ENCODE results near the gene RETREG1. TPM values are rescaled to one million over a fixed set of nuclear protein-coding genes. Genes with fewer than 3 reads are reported as not detected.

RETREG1 gene
- total and polyA plus RNA-seq, 2 experiments from 2014 or later: 2.3 to 3.6 TPM

DNA sequence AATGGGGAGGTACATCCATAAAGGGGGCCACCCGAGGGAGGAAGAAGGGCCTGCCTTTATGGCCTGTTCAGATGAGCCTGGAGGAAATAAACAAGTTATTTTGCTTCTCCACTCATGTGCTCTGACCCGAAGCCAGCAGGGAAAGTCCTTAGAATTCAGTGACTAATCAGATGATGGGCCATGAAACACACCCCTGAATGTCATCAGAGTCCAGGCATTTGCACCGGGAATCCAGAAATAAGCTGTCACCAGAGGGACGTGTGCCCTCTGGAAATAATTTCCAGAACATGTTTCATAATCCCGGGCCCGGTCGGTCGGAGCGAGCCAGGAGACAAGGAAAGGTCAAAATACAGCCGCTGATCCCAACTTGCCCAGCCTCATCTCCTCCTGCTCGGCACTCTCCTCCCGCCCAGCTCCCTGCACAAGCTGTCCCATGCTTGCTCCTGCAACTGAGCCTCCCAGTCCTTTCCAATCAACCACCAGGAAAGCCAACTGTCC, 77.6 kb downstream of the RETREG1 start:
- Histone ChIP-seq H3K27me3 (ENCODE audit: insufficient read depth) (no peaks in the 10 kb centered on the region), H4K20me1 (replicated peaks; ENCODE audit: insufficient read depth) (no peaks in the 10 kb centered on the region), H3K4me1 (ENCODE audit: insufficient read depth) (no peaks in the 10 kb centered on the region), H3K4me3 (no peak overlapping the region), H2AFZ (no peak overlapping the region), H3K79me2 (replicated peaks; ENCODE audit: insufficient read depth) (no peaks in the 10 kb centered on the region), H3K4me2 (no peak overlapping the region), H3F3A (replicated peaks; ENCODE audit: low read depth) (no peaks in the 10 kb centered on the region), H3K36me3 (ENCODE audit: insufficient read depth) (no peaks in the 10 kb centered on the region), H3K27ac (ENCODE audit: low read depth) (no peak overlapping the region), H3K9me2 (ENCODE audit: insufficient read depth) (no peaks in the 10 kb centered on the region)
- Mint-ChIP-seq H3K9me3 (no peaks in the 10 kb centered on the region; the same call in 2 of the 3 replicates), H3K27ac (no peak overlapping the region), H3K4me3 (no peak overlapping the region), H3K36me3 (ENCODE audit: low read depth) (no peaks in the 10 kb centered on the region; the same call in 2 of the 3 replicates), H3K27me3 (ENCODE audit: insufficient read depth, low read depth, poor library complexity) (peaks cover 9% of the 10 kb centered on the region), H3K4me1 (no peaks in the 10 kb centered on the region)
- ATAC-seq (no peak; the same call in 2 of the 3 replicates), DNase-seq (ENCODE audit: low spot score) (no peak)
- TF ChIP-seq, protein P1, sequence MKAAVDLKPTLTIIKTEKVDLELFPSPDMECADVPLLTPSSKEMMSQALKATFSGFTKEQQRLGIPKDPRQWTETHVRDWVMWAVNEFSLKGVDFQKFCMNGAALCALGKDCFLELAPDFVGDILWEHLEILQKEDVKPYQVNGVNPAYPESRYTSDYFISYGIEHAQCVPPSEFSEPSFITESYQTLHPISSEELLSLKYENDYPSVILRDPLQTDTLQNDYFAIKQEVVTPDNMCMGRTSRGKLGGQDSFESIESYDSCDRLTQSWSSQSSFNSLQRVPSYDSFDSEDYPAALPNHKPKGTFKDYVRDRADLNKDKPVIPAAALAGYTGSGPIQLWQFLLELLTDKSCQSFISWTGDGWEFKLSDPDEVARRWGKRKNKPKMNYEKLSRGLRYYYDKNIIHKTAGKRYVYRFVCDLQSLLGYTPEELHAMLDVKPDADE (IDR thresholded peaks at IDR 0.05): no peak
- TF ChIP-seq NANOG (IDR thresholded peaks at IDR 0.05; ENCODE audit: borderline replicate concordance): no peak
- TF ChIP-seq CREB1 (CRISPR knock-in tag; IDR thresholded peaks at IDR 0.05; ENCODE audit: low read depth): no peak
- TF ChIP-seq, protein P2, sequence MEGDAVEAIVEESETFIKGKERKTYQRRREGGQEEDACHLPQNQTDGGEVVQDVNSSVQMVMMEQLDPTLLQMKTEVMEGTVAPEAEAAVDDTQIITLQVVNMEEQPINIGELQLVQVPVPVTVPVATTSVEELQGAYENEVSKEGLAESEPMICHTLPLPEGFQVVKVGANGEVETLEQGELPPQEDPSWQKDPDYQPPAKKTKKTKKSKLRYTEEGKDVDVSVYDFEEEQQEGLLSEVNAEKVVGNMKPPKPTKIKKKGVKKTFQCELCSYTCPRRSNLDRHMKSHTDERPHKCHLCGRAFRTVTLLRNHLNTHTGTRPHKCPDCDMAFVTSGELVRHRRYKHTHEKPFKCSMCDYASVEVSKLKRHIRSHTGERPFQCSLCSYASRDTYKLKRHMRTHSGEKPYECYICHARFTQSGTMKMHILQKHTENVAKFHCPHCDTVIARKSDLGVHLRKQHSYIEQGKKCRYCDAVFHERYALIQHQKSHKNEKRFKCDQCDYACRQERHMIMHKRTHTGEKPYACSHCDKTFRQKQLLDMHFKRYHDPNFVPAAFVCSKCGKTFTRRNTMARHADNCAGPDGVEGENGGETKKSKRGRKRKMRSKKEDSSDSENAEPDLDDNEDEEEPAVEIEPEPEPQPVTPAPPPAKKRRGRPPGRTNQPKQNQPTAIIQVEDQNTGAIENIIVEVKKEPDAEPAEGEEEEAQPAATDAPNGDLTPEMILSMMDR (conservative IDR thresholded peaks at IDR 0.05; ENCODE audit: low read depth in 2 of 2): no peak
- no peak for TF ChIP-seq EZH2 (IDR thresholded peaks at IDR 0.05; ENCODE audit: low read depth, unreplicated experiment)
- no peak for TF ChIP-seq POLR2AphosphoS5 (IDR thresholded peaks at IDR 0.05; ENCODE audit: low read depth)
- TF ChIP-seq REST (IDR thresholded peaks at IDR 0.05; ENCODE audit: unreplicated experiment): no peak

- ATAC-seq (no peak), DNase-seq (ENCODE audit: low spot score) (no peak)
- Mint-ChIP-seq H3K4me3 (no peak overlapping the region), H3K27ac (no peak overlapping the region), H3K27me3 (ENCODE audit: insufficient read depth, low read depth, poor library complexity) (peaks cover 9% of the 10 kb centered on the region), H3K9me3 (no peaks in the 10 kb centered on the region; the same call in 2 of the 3 replicates), H3K36me3 (ENCODE audit: low read depth) (no peaks in the 10 kb centered on the region; the same call in 2 of the 3 replicates), H3K4me1 (no peaks in the 10 kb centered on the region)
- Histone ChIP-seq H3K9me2 (ENCODE audit: insufficient read depth) (0 out of 2 replicates have a peak, but pooled peaks cover 2% of the 10 kb centered on the region), H3K4me3 (no peak overlapping the region), H3K4me2 (no peak overlapping the region), H3K36me3 (ENCODE audit: insufficient read depth) (no peaks in the 10 kb centered on the region), H4K20me1 (replicated peaks; ENCODE audit: insufficient read depth) (no peaks in the 10 kb centered on the region), H3K4me1 (ENCODE audit: insufficient read depth) (no peaks in the 10 kb centered on the region), H3K27ac (ENCODE audit: low read depth) (no peak overlapping the region), H3K27me3 (ENCODE audit: insufficient read depth) (no peaks in the 10 kb centered on the region), H3F3A (replicated peaks; ENCODE audit: low read depth) (no peaks in the 10 kb centered on the region), H3K79me2 (replicated peaks; ENCODE audit: insufficient read depth) (no peaks in the 10 kb centered on the region), H2AFZ (no peak overlapping the region)
- TF ChIP-seq ZNF462 (CRISPR knock-in tag; IDR thresholded peaks at IDR 0.05): no peak
Observed at GRCh38 chr5:16538006-16538405, 78.8 kb downstream of the RETREG1 start.

Data from GM23338 (cell line).